Neuronal stem cell (in vitro differentiated cells): ENCODE results near the gene DDX1.

Experiments used
- DNase-seq: peaks from one replicate; pipeline ENCODE4 v3.0.0-alpha.2; 2013; ENCODE audit warnings: low spot score
- H2AFZ ChIP-seq: one replicate; pipeline ENCODE4 v1.6.1; 2013; ENCODE audit warnings: mild to moderate bottlenecking, low read length, inconsistent platforms
- H2AK5ac ChIP-seq: 2 replicates; pipeline ENCODE4 v1.6.1; 2013; ENCODE audit warnings: low read depth, mild to moderate bottlenecking, inconsistent platforms, low read length, moderate library complexity, mixed read lengths
- H2BK120ac ChIP-seq: 2 replicates; pipeline ENCODE4 v1.6.1; 2013; ENCODE audit warnings: low read depth, mild to moderate bottlenecking, inconsistent platforms, low read length, moderate library complexity, mixed read lengths
- H2BK12ac ChIP-seq: one replicate; pipeline ENCODE4 v1.6.1; 2013; ENCODE audit warnings: low read length, inconsistent platforms
- H2BK15ac ChIP-seq: 2 replicates; pipeline ENCODE4 v1.6.1; 2013; ENCODE audit warnings: mild to moderate bottlenecking, low read length, inconsistent platforms, mixed read lengths
- H2BK5ac ChIP-seq: one replicate; pipeline ENCODE4 v1.6.1; 2013; ENCODE audit warnings: inconsistent platforms, mild to moderate bottlenecking, low read length, moderate library complexity
- H3K14ac ChIP-seq: one replicate; pipeline ENCODE4 v1.6.1; 2013; ENCODE audit warnings: low read length, inconsistent platforms
- H3K18ac ChIP-seq: 2 replicates; pipeline ENCODE4 v1.6.1; 2013; ENCODE audit warnings: low read length, inconsistent platforms
- H3K23ac ChIP-seq: 2 replicates; pipeline ENCODE4 v1.6.1; 2013; ENCODE audit warnings: low read depth, mild to moderate bottlenecking, mixed read lengths, low read length, inconsistent platforms; ENCODE audit not compliant: poor library complexity
- H3K27ac ChIP-seq: replicated peaks from 3 replicates; pipeline ENCODE4 v1.5.1; 2013; ENCODE audit warnings: low read length, inconsistent platforms
- H3K27me3 ChIP-seq, 3 experiments: 2 replicates each; pipeline ENCODE4 v1.6.1; 2013; ENCODE audit warnings: low read length in 3 of 3, mild to moderate bottlenecking in 2 of 3, inconsistent platforms in 1 of 3, low read depth in 1 of 3, mixed read lengths in 1 of 3, moderate library complexity in 1 of 3; ENCODE audit not compliant: control insufficient read depth in 3 of 3, insufficient read depth in 3 of 3
- H3K36me3 ChIP-seq, 2 donors: replicated peaks in 1 of 2; 2 replicates each; pipeline ENCODE4 v1.6.1; 2013; ENCODE audit warnings: low read length in 2 of 2; ENCODE audit not compliant: control insufficient read depth in 2 of 2, insufficient read depth in 2 of 2
- H3K4ac ChIP-seq: 2 replicates; pipeline ENCODE4 v1.6.1; 2013; ENCODE audit warnings: inconsistent platforms, mild to moderate bottlenecking, low read length, moderate library complexity
- H3K4me1 ChIP-seq, 2 donors: 1 replicate in 1 of 2; 2 replicates in 1 of 2; pipeline ENCODE4 v1.6.1; 2013; ENCODE audit warnings: low read length in 2 of 2, low read depth in 1 of 2; ENCODE audit not compliant: control insufficient read depth in 2 of 2, insufficient read depth in 1 of 2
- H3K4me2 ChIP-seq: one replicate; pipeline ENCODE4 v1.6.1; 2013; ENCODE audit warnings: mild to moderate bottlenecking, low read length, inconsistent platforms; ENCODE audit not compliant: insufficient read depth, poor library complexity, severe bottlenecking
- H3K4me3 ChIP-seq, 2 donors: 2 replicates each; pipeline ENCODE4 v1.5.1; 2013; ENCODE audit warnings: low read length in 2 of 2, mild to moderate bottlenecking in 2 of 2, inconsistent platforms in 1 of 2, moderate library complexity in 1 of 2
- H3K79me1 ChIP-seq: one replicate; pipeline ENCODE4 v1.6.1; 2013; ENCODE audit warnings: low read depth, mild to moderate bottlenecking, inconsistent platforms, low read length, moderate library complexity
- H3K9ac ChIP-seq: one replicate; pipeline ENCODE4 v1.6.1; 2013; ENCODE audit warnings: mild to moderate bottlenecking, low read depth, low read length, inconsistent platforms; ENCODE audit not compliant: poor library complexity
- H3K9me3 ChIP-seq, 2 donors: replicated peaks in 1 of 2; 2 replicates each; pipeline versions ENCODE3 to v1.6.1; 2013; ENCODE audit warnings: low read length in 2 of 2, mild to moderate bottlenecking in 2 of 2, inconsistent platforms in 1 of 2, low read depth in 1 of 2, mixed read lengths in 1 of 2, moderate library complexity in 1 of 2; ENCODE audit not compliant: control insufficient read depth in 2 of 2, insufficient read depth in 1 of 2
- H4K8ac ChIP-seq: one replicate; pipeline ENCODE4 v1.6.1; 2013; ENCODE audit warnings: low read depth, mild to moderate bottlenecking, inconsistent platforms, low read length, moderate library complexity
- H4K91ac ChIP-seq: one replicate; pipeline ENCODE4 v1.6.1; 2013; ENCODE audit warnings: low read length, low read depth, mild to moderate bottlenecking, inconsistent platforms; ENCODE audit not compliant: poor library complexity
- WGBS, 2 donors: extraction: QIAGEN DNeasy Blood & Tissue Kit; methylation state at CpG; one replicate each; pipeline ENCODE4 v1.1.7; 2013; ENCODE audit warnings: missing lambda C conversion rate in 2 of 2, mixed read lengths in 1 of 2; ENCODE audit not compliant: insufficient read length in 2 of 2, insufficient replicate concordance in 1 of 2; ENCODE audit errors: extremely low coverage in 2 of 2; 5-methylcytosine and 5-hydroxymethylcytosine counted together

Gene DDX1

GRCh38 chr2:15601681-15602080, 10.0 kb downstream of the DDX1 start:
- no peak overlapping the region for H2BK15ac ChIP-seq
- H3K18ac ChIP-seq = no peak overlapping the region
- no peak overlapping the region for H3K14ac ChIP-seq
- H3K4me2 ChIP-seq = no peak overlapping the region
- no peak overlapping the region for H3K4ac ChIP-seq
- DNase-seq = no peak
- H2AFZ ChIP-seq = no peak overlapping the region
- H3K23ac ChIP-seq = no peak overlapping the region
- no peak overlapping the region for H2BK120ac ChIP-seq
- no peaks in the 10 kb centered on the region for H3K4me1 ChIP-seq
- H3K4me3 ChIP-seq = no peak overlapping the region
- no peaks in the 10 kb centered on the region for H3K27me3 ChIP-seq
- no peak overlapping the region for H3K27ac ChIP-seq
- no peaks in the 10 kb centered on the region for H3K9me3 ChIP-seq
- no peak overlapping the region for H4K91ac ChIP-seq
- H2AK5ac ChIP-seq = no peak overlapping the region
- H3K9ac ChIP-seq = no peak overlapping the region
- peaks cover 2% of the 10 kb centered on the region for H3K79me1 ChIP-seq
- no peak overlapping the region for H4K8ac ChIP-seq
- no CpG with 5 or more reads among the region's 1 CpG for WGBS, 2 donors
- peaks cover 34 to 100% of the 10 kb centered on the region in 2 donors for H3K36me3 ChIP-seq
- no peak overlapping the region for H2BK12ac ChIP-seq
- no peak overlapping the region for H2BK5ac ChIP-seq

- Histone ChIP-seq H2BK15ac (no peak overlapping the region), H3K9me3 (no peaks in the 10 kb centered on the region), H3K4me1 (no peaks in the 10 kb centered on the region), H4K91ac (no peak overlapping the region), H3K9ac (no peak overlapping the region), H3K4ac (no peak overlapping the region), H3K4me2 (no peak overlapping the region), H3K36me3 (peaks cover 35 to 100% of the 10 kb centered on the region in 2 donors), H2BK12ac (no peak overlapping the region), H3K23ac (no peak overlapping the region), H2AFZ (no peak overlapping the region), H2BK5ac (no peak overlapping the region), H3K14ac (no peak overlapping the region), H2BK120ac (no peak overlapping the region), H3K18ac (no peak overlapping the region), H4K8ac (no peak overlapping the region), H3K4me3 (no peak overlapping the region), H3K27ac (no peak overlapping the region), H3K79me1 (peaks cover 2% of the 10 kb centered on the region), H2AK5ac (no peak overlapping the region), H3K27me3 (no peaks in the 10 kb centered on the region)
- no CpG with 5 or more reads among the region's 8 CpGs for WGBS, 2 donors
- DNase-seq = no peak
These were observed 10.7 kb downstream of the DDX1 start for GRCh38 chr2:15602393-15602792.

- Histone ChIP-seq H3K9me3 (no peaks in the 10 kb centered on the region), H2BK12ac (no peak overlapping the region), H2BK5ac (no peak overlapping the region), H3K27ac (no peak overlapping the region), H2BK15ac (no peak overlapping the region), H3K4me1 (no peaks in the 10 kb centered on the region), H3K9ac (no peak overlapping the region), H4K8ac (no peak overlapping the region), H3K14ac (no peak overlapping the region), H4K91ac (no peak overlapping the region), H2AFZ (no peak overlapping the region), H3K79me1 (peaks cover 2% of the 10 kb centered on the region), H3K4me3 (no peak overlapping the region), H3K23ac (no peak overlapping the region), H3K18ac (no peak overlapping the region), H3K27me3 (no peaks in the 10 kb centered on the region), H3K4ac (no peak overlapping the region), H2BK120ac (no peak overlapping the region), H3K36me3 (peaks cover 42 to 100% of the 10 kb centered on the region in 2 donors), H3K4me2 (no peak overlapping the region), H2AK5ac (no peak overlapping the region)
- DNase-seq = no peak
- WGBS, 2 donors = no CpG with 5 or more reads among the region's 3 CpGs
These were observed 11.5 kb downstream of the DDX1 start for GRCh38 chr2:15603044-15603765.

GRCh38 chr2:15603948-15604347, 12.3 kb downstream of the DDX1 start:
- Histone ChIP-seq H3K4me3 (no peak overlapping the region), H3K4me2 (no peak overlapping the region), H3K4me1 (no peaks in the 10 kb centered on the region), H3K36me3 (peaks cover 44 to 100% of the 10 kb centered on the region in 2 donors), H3K9ac (no peak overlapping the region), H4K91ac (no peak overlapping the region), H3K23ac (no peak overlapping the region), H2AK5ac (no peak overlapping the region), H3K79me1 (peaks cover 2% of the 10 kb centered on the region), H3K27me3 (no peaks in the 10 kb centered on the region), H2AFZ (no peak overlapping the region), H3K9me3 (no peaks in the 10 kb centered on the region), H3K18ac (no peak overlapping the region), H2BK12ac (no peak overlapping the region), H2BK5ac (no peak overlapping the region), H3K14ac (no peak overlapping the region), H4K8ac (no peak overlapping the region), H3K4ac (no peak overlapping the region), H2BK15ac (no peak overlapping the region), H3K27ac (no peak overlapping the region), H2BK120ac (no peak overlapping the region)
- no CpG with 5 or more reads among the region's 2 CpGs for WGBS, 2 donors
- DNase-seq = no peak
